ENCODE data around the gene TFR2. TPM values are rescaled to one million over a fixed set of nuclear protein-coding genes. Genes with fewer than 3 reads are reported as not detected.

Gene TFR2
- total RNA-seq, 1 donor from 2014 or later, result 0.25 TPM

DNA sequence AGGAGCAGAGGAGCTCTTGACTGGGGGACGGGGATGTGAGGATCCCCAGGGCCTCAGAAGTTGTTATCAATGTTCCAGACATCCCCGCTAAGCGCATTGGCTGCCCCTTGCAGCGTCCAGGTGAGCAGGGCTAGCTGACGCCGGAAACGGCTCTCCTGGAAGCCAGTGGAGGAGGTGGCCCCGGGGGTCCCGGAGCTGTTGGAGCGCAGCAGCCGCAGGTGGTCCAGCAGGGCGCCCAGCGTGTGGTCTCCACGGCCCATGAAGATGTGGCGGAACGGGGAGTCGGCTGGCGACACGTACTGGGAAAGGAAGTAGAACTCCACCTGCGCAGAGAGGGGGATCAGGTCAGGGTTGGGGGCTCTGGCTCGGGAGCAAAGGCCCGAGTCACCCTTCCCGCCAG lies 20.5 kb downstream of the TFR2 start:
- intact Hi-C loops (cut with DNase I), result no loop called here
- H3K4me1 ChIP-seq, result peaks cover under 1% of the 10 kb centered on the region
- no peak overlapping the region for H3K4me3 ChIP-seq
- H3K27ac ChIP-seq, result no peak overlapping the region
- H3K9me3 ChIP-seq, result no peaks in the 10 kb centered on the region
- DNase-seq (ENCODE audit: extremely low spot score in 2 of 2), result no peak
- no peaks in the 10 kb centered on the region for H3K27me3 ChIP-seq
- peaks cover 0 to 5% of the 10 kb centered on the region in 2 donors for H3K36me3 ChIP-seq
- TF ChIP-seq POLR2AphosphoS5 (IDR thresholded peaks at IDR 0.05; ENCODE audit: insufficient read depth in 1 of 2, low read depth in 1 of 2) (no peak), POLR2A (IDR thresholded peaks at IDR 0.05) (no peak)
- TF ChIP-seq, protein P1, sequence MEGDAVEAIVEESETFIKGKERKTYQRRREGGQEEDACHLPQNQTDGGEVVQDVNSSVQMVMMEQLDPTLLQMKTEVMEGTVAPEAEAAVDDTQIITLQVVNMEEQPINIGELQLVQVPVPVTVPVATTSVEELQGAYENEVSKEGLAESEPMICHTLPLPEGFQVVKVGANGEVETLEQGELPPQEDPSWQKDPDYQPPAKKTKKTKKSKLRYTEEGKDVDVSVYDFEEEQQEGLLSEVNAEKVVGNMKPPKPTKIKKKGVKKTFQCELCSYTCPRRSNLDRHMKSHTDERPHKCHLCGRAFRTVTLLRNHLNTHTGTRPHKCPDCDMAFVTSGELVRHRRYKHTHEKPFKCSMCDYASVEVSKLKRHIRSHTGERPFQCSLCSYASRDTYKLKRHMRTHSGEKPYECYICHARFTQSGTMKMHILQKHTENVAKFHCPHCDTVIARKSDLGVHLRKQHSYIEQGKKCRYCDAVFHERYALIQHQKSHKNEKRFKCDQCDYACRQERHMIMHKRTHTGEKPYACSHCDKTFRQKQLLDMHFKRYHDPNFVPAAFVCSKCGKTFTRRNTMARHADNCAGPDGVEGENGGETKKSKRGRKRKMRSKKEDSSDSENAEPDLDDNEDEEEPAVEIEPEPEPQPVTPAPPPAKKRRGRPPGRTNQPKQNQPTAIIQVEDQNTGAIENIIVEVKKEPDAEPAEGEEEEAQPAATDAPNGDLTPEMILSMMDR (IDR thresholded peaks at IDR 0.05), result no peak

DNA sequence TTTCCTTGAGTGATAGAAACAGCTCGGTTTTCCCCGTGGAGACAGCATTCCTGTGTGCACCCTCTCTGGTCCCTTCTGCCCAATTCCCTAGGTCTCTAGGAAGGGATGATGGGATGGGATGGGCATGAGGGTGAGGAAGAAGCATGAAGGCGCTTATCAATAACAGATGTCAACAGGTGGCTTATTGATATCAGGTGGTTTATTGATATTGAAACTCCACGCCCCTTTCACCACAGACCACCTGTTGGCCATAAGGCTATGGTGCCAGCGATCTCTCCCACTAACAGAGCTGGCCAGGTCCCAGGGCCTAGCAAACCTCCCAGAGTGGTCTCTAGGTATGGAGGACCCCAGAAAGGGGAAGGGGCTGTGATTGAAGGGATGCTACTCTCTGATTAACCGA lies 21.1 kb downstream of the TFR2 start:
- H3K27me3 ChIP-seq, result no peaks in the 10 kb centered on the region
- H3K4me3 ChIP-seq, result no peak overlapping the region
- no peaks in the 10 kb centered on the region for H3K4me1 ChIP-seq
- H3K36me3 ChIP-seq, result peaks cover 0 to 11% of the 10 kb centered on the region in 2 donors
- DNase-seq (ENCODE audit: extremely low spot score in 2 of 2), result no peak
- TF ChIP-seq, protein P1 (IDR thresholded peaks at IDR 0.05), result no peak
- no peak for TF ChIP-seq POLR2A (IDR thresholded peaks at IDR 0.05)
- TF ChIP-seq POLR2AphosphoS5 (IDR thresholded peaks at IDR 0.05; ENCODE audit: insufficient read depth in 1 of 2, low read depth in 1 of 2), result no peak
- H3K27ac ChIP-seq, result no peak overlapping the region
- H3K9me3 ChIP-seq, result no peaks in the 10 kb centered on the region
- intact Hi-C loops (cut with DNase I), result no loop called here

DNA sequence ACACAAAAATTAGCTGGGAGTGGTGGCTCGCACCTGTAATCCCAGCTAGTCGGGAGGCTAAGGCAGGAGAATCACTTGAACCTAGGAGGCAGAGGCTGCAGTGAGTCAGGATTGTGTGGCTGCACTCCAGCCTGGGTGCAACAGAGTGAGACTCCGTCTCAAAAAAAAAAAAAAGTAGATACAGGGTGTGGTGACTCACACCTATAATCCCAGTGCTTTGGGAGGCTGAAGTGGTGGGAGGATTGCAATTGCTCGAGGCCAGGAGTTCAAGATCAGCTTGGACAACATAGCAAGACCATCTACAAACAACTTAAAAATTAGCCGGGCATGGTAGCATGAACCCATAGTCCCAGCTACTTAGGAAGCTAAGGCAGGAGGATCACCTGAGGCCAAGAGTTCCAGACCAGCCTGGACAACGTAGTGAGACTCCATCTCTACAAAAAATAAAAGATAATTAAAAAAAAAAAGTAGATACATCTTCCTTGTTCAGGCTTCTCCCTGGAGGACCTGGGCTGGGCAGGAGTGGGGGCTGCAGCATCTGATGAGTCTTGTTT lies 27.0 kb downstream of the TFR2 start:
- Histone ChIP-seq H3K9me3 (no peaks in the 10 kb centered on the region), H3K27me3 (no peaks in the 10 kb centered on the region), H3K36me3 (peaks cover 0 to 6% of the 10 kb centered on the region in 2 donors), H3K4me1 (peaks cover 12% of the 10 kb centered on the region), H3K4me3 (no peak overlapping the region), H3K27ac (no peak overlapping the region)
- no peak for DNase-seq (ENCODE audit: extremely low spot score in 2 of 2)
- intact Hi-C loops (cut with DNase I), result no loop called here
- no peak for TF ChIP-seq POLR2AphosphoS5 (IDR thresholded peaks at IDR 0.05; ENCODE audit: insufficient read depth in 1 of 2, low read depth in 1 of 2)
- TF ChIP-seq POLR2A (IDR thresholded peaks at IDR 0.05), result no peak
- TF ChIP-seq, protein P1 (IDR thresholded peaks at IDR 0.05), result no peak

DNA sequence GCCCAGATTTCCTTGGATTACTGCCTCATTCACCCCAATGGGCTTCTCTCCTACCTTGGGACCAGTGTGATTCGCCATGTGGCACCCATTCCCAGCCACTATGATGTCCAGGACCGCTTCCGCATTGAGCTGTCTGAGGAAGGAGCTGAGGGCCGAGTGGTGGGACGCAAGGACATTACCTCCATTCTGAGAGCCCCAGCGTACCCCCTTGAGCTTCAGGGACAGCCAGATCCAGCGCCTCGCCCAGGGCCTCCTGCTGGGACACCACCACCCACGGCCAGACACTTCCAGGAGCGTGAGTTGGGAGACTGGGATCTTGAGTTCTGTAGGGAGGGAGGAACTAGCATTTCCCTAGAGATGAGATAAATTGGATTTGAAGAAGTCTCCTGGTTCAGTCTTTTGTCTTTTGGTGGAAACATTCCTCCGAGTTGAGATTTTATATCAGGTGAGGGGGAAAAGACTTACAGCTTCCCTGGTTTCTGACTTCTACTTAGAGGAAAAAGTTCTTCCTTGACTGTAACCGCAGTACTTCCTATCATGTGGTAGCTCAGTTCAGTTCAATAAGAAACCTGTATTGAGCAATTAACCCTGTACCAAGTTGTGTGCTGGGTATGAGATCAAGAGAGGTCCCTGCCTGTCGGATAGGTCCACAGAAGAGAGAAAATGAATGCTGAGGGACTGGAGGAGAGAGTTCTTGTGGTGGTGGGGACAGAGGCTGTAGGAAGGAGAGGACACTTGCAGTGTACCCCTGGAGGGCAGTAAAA lies 27.8 kb downstream of the TFR2 start:
- no peak for TF ChIP-seq POLR2A (IDR thresholded peaks at IDR 0.05)
- DNase-seq (ENCODE audit: extremely low spot score in 2 of 2), result no peak
- Histone ChIP-seq H3K4me3 (peak overlapping the region; percentile 72 to 74), H3K27ac (peak overlapping the region; percentile 88), H3K4me1 (peaks cover 12% of the 10 kb centered on the region), H3K9me3 (no peaks in the 10 kb centered on the region), H3K36me3 (peaks cover 0 to 6% of the 10 kb centered on the region in 2 donors), H3K27me3 (no peaks in the 10 kb centered on the region)
- intact Hi-C loops (cut with DNase I), result no loop called here

DNA sequence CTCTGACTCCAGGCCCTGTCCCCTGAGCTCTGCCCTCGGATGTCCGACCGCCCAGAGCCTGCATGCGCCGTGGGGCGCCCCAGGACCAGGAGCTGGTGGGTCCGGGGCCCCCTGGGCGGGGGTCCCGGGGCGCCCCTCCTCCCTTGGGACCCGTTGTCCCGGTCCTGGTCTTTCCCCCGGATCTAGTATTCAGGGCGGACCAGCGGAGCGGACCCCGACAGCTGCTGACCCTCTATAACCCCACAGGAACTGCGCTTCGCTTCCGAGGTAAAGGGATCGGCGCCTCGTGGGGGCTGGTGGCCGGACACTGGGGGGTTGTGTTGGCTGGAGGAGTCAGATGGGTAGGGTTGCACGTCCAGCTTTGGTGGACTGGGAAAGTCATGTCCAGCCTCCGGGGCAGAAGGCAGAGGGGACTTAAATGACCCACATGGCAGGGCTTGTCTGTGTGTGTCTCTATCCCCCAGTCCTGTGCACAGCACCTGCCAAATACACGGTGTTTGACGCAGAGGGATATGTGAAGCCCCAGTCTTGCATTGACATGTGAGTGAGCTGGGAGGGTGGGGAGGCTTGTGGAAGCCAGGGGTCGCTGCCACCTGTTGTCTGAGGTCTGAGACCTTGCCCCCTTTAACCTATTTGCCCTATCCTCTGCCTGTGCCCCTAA lies 28.5 kb downstream of the TFR2 start:
- peak overlapping the region; percentile 88 for H3K27ac ChIP-seq
- H3K36me3 ChIP-seq, result peaks cover 0 to 6% of the 10 kb centered on the region in 2 donors
- intact Hi-C loops (cut with DNase I), result no loop called here
- no peaks in the 10 kb centered on the region for H3K27me3 ChIP-seq
- TF ChIP-seq, protein P1 (IDR thresholded peaks at IDR 0.05), result no peak
- no peak for TF ChIP-seq POLR2A (IDR thresholded peaks at IDR 0.05)
- no peak for TF ChIP-seq POLR2AphosphoS5 (IDR thresholded peaks at IDR 0.05; ENCODE audit: insufficient read depth in 1 of 2, low read depth in 1 of 2)
- no peaks in the 10 kb centered on the region for H3K9me3 ChIP-seq
- peaks cover 12% of the 10 kb centered on the region for H3K4me1 ChIP-seq
- no peak for DNase-seq (ENCODE audit: extremely low spot score in 2 of 2)
- peak overlapping the region; percentile 72 to 74 for H3K4me3 ChIP-seq
